ENCODE results near the gene TACC2. TPM values are rescaled to one million over a fixed set of nuclear protein-coding genes. Genes with fewer than 3 reads are reported as not detected.
A peak's percentile ranks its signal among the peaks of the same experiment; 100 is the strongest.

TACC2 gene
- total RNA-seq, 1 donor from 2014 or later: 71.2 TPM

DNA sequence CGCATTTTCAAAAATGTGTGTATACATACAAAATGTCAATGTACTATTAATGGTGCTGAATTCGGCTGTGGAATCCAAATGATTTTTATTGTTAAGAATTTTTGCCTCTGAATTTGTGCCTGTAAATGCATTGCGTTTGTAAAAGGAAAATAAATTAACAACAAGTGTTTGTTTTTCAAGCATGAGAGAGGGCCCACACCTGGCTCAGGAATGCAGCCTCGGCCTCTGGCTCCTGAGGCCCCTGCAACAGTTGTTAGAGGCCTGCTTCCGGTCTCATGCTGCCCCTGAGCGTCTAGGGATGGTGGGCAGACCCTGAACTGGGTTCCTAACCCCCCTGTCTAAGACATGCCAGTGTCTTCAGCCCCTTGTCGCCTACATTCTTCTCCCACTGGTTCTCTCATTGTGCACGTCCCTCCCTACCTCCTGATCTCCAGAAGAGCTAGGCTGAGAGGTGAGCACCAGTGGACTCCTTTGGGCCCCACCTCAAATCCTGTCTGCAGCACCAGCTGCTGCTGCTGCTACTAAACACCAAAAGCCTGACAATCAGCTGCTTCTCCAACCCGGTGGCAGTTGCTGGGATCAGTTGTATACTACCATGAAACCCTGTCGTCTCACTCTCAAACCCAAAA lies 280.2 kb downstream of the TACC2 start:
- H3K9me3 Mint-ChIP-seq: no peaks in the 10 kb centered on the region
- DNase-seq (ENCODE audit: extremely low spot score, unreplicated experiment): no peak
- H3K4me3 Mint-ChIP-seq: no peak overlapping the region
- H3K36me3 Mint-ChIP-seq: peaks cover 13% of the 10 kb centered on the region
- H3K27me3 Mint-ChIP-seq: no peaks in the 10 kb centered on the region
- H3K27ac Mint-ChIP-seq: peak overlapping the region; percentile 82
- peaks cover 26% of the 10 kb centered on the region for H3K4me1 Mint-ChIP-seq (ENCODE audit: unreplicated experiment)
- TF ChIP-seq, protein P1, sequence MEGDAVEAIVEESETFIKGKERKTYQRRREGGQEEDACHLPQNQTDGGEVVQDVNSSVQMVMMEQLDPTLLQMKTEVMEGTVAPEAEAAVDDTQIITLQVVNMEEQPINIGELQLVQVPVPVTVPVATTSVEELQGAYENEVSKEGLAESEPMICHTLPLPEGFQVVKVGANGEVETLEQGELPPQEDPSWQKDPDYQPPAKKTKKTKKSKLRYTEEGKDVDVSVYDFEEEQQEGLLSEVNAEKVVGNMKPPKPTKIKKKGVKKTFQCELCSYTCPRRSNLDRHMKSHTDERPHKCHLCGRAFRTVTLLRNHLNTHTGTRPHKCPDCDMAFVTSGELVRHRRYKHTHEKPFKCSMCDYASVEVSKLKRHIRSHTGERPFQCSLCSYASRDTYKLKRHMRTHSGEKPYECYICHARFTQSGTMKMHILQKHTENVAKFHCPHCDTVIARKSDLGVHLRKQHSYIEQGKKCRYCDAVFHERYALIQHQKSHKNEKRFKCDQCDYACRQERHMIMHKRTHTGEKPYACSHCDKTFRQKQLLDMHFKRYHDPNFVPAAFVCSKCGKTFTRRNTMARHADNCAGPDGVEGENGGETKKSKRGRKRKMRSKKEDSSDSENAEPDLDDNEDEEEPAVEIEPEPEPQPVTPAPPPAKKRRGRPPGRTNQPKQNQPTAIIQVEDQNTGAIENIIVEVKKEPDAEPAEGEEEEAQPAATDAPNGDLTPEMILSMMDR (conservative IDR thresholded peaks at IDR 0.05): no peak

- no peak for DNase-seq (ENCODE audit: extremely low spot score, unreplicated experiment)
- no peak within 1 kb of the TSS for H3K27ac Mint-ChIP-seq
- H3K27me3 Mint-ChIP-seq: no peaks in the 10 kb centered on the region
- peaks cover 12% of the 10 kb centered on the region for H3K4me1 Mint-ChIP-seq (ENCODE audit: unreplicated experiment)
- no peaks in the 10 kb centered on the region for H3K9me3 Mint-ChIP-seq
- peaks cover 5% of the 10 kb centered on the region for H3K36me3 Mint-ChIP-seq
- no peak within 1 kb of the TSS for H3K4me3 Mint-ChIP-seq
- TF ChIP-seq, protein P1 (conservative IDR thresholded peaks at IDR 0.05): no peak
Observed at GRCh38 chr10:122271076-122271475, 282.1 kb downstream of the TACC2 start, which contains the start of gene BTBD16. Gene BTBD16, plus strand, starts transcription at chr10:122271296. Its CDS starts 3,786 bp downstream, at chr10:122275082.

- Mint-ChIP-seq H3K27me3 (no peaks in the 10 kb centered on the region), H3K27ac (no peak overlapping the region), H3K36me3 (no peaks in the 10 kb centered on the region), H3K4me1 (ENCODE audit: unreplicated experiment) (no peaks in the 10 kb centered on the region), H3K9me3 (no peaks in the 10 kb centered on the region), H3K4me3 (no peak overlapping the region)
- no peak for DNase-seq (ENCODE audit: extremely low spot score, unreplicated experiment)
- TF ChIP-seq, protein P1 (conservative IDR thresholded peaks at IDR 0.05): no peak
Observed at GRCh38 chr10:122273966-122274545, 285.1 kb downstream of the TACC2 start.

- TF ChIP-seq, protein P1 (conservative IDR thresholded peaks at IDR 0.05): no peak
- Mint-ChIP-seq H3K9me3 (no peaks in the 10 kb centered on the region), H3K4me1 (ENCODE audit: unreplicated experiment) (peaks cover 6% of the 10 kb centered on the region), H3K4me3 (no peak overlapping the region), H3K27me3 (peaks cover under 1% of the 10 kb centered on the region), H3K27ac (no peak overlapping the region), H3K36me3 (no peaks in the 10 kb centered on the region)
- no peak for DNase-seq (ENCODE audit: extremely low spot score, unreplicated experiment)
Observed at GRCh38 chr10:122276611-122277208, 287.7 kb downstream of the TACC2 start.

DNA sequence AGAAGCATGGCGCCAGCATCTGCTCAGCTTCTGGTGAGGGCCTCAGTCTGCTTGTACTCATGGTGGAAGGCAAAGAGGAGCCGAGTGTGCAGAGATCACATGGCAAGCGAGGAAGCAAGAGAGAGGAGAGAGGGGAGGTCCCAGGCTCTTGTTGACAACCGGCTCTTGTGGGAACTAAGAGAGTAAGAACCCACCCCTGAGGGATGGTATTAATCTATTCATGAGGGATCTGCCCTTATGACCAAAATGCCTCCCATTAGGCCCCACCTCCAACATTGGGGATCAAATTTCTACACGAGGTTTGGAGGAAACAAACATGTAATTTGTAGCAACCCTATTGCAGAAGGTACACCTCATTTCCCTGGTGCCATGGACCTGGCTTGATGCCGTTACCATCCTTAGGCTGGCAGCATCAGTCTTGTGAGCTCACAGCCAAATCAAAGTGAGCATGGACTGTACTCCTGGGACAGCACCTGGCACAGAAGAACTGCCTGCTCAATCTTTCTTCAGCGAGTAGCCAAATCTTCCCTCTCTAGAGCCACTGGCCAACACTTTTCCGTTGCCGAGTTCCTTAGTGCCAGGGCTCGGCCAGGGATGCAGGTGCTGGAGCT lies 288.7 kb downstream of the TACC2 start:
- Mint-ChIP-seq H3K27ac (no peak overlapping the region), H3K4me1 (ENCODE audit: unreplicated experiment) (peaks cover 6% of the 10 kb centered on the region), H3K9me3 (no peaks in the 10 kb centered on the region), H3K4me3 (no peak overlapping the region), H3K36me3 (no peaks in the 10 kb centered on the region), H3K27me3 (peaks cover 3% of the 10 kb centered on the region)
- DNase-seq (ENCODE audit: extremely low spot score, unreplicated experiment): no peak
- TF ChIP-seq, protein P1 (conservative IDR thresholded peaks at IDR 0.05): no peak
